ENCODE results near the gene METTL9. TPM values are rescaled to one million over a fixed set of nuclear protein-coding genes. Genes with fewer than 3 reads are reported as not detected.
"Not testable (repeated sequence)": the region's sequence is repeated elsewhere in the genome, so short reads cannot be mapped to it uniquely, and the experiment has no call there.

METTL9 gene
- total RNA-seq, 1 donor from 2014 or later, result 131 TPM

DNA sequence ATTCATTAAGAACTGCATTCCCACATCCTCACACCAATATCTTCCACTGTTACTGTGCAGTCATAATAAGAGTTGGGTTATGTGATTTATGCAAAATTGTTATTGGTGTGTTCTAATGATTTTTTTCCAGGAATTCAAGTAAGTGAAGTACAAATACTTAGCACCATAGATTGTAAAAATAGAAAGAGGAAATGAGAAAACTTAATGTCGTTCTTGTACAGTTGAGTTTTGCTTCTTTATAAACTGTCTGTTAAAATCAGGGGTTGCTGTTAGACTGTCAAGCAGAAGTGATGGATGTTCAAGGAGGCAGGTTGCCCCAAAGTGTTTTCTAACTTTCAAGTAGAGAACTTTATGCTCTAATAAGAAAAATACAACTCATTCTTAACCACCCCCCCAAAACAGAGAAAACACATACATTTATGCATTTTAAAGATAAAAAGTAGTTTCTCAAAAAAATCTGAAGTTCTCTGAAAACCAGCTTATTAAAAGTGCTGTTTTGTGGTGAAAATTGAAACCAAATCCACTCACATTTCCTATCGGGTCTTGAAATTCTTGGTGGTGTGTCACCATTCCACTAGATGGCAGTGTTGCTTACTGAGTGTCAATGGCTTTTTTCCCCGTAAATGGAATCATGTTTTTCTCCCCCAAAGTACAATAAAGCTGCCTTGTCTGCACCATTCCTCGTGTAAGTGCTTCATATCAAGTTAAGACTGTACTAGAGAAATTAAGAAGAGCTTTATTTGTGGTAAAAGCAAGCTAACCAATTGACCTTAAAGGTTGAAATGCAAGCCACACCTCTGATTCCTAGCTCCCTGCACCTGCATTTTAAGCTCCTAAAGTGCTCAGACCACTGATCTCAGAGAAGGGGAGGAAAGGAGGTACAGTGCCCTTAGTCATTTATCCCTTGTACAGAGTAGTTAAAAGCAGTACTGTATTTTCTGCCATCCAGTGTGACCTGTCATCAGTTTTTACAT lies 57.7 kb downstream of the METTL9 start:
- peak; percentile 62 for DNase-seq (ENCODE audit: low read depth)

DNA sequence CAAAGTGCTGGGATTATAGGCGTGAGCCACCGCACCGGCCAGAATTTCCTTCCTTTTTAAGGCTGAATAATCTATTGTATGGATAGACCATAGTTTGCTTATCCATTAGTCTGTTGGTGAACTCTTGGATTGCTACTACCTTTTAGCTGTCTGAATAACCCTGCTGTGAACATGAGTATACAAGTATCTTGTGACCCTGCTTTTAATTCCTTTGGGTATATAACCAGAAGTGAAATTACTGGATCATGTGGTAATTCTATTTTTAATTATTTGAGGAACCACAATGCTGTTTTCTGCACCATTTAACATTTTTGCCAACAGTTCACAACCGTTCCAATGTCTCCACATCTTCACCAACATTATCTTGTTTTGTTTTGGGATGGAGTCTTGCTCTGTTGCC lies 59.7 kb downstream of the METTL9 start:
- DNase-seq (ENCODE audit: low read depth), result no peak

DNA sequence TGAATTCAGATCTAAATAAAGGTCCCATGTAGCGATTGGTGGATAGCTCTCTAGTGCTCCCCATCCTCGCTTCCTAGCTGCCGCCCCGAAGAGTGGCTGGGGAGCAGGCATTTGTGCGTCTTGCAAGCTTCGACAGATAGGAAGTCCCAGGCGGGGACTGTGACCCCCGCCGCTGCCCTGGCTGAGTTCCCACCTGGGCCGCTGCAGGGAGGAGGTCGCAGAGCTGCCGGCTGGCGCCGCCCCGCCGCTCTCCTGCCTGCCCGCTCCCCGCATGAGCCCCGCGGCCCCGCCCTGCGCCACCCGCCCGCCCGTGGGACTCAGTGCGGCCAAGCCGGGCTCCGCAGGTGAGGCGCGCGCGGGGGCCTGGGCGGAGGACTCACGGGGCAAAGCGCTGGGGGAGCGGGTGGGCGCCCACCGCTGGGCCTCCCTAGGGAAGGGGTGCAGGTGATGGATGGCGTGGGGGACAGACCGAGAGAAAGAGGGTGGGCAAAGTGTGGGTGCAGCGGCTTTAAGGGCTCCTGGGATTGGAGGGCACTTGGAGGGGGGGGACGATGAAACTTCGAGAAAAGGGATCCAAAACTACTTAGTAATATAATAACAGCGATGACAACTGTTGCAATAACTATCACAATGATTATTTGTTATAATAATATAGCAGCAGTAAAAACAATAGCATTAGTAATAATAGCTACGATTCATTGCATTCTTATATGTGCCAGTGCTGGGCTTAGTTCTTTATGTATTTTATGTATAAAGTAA lies 64.7 kb downstream of the METTL9 start, which contains the start of gene OTOA:
TSS of gene OTOA (plus strand) at position 80 of the 759 bp plus-strand sequence. CDS start 14,547 bp downstream, outside the sequence.
- DNase-seq (ENCODE audit: low read depth), result no peak

DNA sequence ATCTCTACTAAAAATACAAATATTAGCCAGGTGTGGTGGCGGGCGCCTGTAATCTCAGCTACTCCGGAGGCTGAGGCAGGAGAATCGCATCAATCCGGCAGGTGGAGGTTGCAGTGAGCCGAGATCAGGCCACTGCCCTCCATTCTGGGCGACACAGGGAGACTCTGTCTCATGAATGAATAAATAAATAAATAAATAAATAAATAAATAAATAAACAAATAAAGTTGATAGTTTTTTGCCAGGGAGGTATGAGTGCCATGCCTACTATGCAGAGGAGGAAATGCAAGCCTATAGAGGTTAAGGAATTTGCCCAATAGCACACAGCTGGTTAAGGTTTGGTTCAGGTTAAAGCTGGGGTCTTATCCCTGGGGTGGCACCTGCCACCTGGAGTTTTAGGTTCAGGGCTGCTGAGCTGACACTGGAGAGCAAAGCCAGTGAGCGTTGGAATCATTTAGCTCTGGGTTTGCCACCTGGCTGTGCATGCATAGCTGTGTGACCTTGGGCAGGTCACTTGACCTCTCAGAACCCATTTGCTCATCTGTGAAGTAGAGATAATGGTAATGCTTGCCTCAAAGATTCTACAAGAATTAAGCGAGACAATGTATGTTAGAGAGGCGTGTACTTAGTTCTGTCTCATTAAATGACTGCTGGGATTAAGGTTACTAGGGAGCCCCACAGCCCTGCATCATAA lies 65.6 kb downstream of the METTL9 start:
- no peak for DNase-seq (ENCODE audit: low read depth)

DNA sequence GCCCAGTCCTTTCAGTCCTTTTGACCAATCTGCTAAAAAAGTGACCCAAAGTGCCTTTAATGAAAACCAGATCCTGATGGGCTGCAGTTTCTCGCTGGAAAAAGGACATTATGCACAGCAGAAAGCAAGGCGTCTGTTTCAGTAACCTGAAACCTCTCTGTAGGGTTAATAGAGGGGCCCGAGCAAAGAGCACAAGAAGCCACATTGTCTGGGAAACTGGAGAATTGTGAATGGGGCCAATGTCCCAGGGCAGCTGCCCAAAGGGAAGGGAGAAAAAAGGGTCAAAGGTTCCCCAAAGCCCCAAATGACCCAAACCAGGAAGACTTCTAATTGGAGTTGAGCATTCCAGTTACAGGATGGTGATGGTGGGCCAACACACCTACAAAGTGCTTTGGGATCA lies 67.4 kb downstream of the METTL9 start:
- no peak for DNase-seq (ENCODE audit: low read depth)

DNA sequence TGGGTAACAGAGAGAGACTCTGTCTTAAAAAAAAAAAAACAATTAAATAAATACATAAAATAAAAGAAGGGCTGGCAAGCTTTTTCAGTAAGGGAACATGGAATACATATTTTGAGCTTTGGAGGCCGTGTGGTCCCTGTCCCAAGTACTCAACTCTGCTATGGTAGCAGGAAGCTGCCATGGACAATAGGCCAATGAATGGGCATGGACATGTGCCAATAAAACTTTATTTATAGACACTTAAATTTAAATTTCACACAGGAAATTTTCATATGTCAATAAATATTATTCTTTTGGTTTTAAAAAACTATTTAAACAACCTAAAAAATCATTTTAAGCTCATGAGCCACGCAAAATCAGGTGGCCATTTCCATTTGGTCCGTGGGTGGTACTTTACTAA lies 68.2 kb downstream of the METTL9 start:
- DNase-seq (ENCODE audit: low read depth), result no peak

DNA sequence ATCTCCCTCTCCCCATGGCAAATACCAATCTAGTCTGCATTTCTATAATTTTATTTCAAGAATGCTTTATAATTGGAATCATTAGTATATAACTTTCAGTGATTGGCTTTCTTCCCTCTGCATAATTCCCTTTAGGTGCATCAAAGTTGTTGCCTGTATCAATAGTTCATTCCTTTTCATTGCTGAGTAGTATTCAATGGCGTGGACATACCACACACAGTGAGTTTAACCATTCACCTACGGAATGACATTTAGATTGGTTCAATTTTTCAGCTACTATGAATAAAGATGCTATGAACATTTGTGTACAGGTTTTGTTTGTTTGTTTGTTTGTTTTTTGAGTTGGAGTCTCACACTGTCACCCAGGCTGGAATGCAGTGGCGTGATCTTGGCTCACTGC lies 74.1 kb downstream of the METTL9 start:
- no peak for DNase-seq (ENCODE audit: low read depth)

DNA sequence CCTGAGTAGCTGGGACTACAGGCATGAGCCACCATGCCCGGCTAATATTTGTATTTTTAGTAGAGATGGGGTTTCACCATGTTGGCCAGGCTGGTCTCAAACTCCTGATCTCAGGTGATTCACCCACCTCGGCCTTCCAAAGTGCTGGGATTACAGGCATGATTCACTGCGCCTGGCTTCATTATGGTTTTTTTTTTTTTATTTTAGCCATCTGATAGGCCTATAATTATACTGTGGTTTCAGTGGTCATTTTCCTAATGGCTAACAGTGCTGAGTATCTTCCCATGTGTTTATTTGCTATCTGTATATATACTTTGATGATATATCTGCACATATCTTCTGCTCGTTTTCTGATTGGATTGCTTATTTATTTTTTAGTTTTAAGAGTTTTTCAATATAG lies 75.1 kb downstream of the METTL9 start:
- peak; percentile 68 for DNase-seq (ENCODE audit: low read depth)

DNA sequence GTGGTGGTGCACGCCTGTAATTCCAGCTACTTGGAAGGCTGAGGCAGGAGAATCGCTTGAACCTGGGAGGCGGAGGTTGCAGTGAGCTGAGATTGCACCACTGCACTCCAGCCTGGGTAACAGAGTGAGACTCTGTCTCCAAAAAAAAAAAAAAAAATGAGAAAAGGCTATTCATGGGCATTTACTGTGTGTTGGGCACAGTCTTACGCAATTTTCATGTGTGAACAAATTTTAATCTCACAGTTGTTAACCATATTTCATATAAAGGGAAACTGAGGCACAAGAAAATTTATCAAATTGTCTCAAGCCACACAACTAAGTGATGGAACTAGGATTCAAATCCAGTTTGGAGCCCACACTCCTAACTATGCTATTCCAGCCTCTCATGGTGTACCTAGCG lies 81.3 kb downstream of the METTL9 start:
- not testable (repeated sequence) for DNase-seq (ENCODE audit: low read depth)

DNA sequence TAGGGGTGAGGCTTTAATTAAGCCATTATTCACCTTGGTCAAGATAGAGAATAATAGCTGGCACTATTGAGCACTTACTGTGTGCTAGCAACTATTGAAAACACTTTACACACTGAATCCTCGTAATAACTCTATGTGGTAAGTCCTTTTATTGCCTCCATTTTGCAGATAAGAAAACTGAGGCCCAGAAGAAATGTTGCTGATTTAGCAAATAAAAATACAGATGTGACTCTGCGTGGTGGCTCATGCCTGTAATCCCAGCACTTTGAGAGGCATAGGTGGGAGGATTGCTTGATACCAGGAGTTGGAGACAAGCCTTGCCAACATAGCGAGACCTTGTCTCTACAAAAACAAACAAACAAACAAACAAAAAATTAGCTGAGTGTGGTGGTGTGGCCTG lies 83.8 kb downstream of the METTL9 start:
- no peak for DNase-seq (ENCODE audit: low read depth)

DNA sequence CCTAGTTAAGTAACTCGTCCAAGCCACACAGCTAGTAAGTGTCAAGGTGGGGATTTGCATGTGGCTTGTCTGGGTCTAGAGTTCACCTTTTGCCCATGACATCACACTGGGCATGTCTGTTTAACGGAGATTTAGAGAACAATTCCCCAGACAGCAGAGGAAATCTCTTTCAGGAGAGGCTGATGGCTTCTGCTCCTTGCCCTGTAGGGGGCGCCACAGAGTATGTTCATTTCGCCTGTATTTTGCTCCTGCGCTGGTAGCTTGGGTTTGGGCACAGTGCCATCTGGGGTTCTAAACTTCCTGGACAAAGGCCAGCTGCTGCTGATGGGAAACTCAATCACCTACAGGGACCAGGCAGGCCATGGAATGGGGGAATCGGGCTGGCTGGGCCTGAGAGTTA lies 84.8 kb downstream of the METTL9 start:
- peak; percentile 12 for DNase-seq (ENCODE audit: low read depth)

DNA sequence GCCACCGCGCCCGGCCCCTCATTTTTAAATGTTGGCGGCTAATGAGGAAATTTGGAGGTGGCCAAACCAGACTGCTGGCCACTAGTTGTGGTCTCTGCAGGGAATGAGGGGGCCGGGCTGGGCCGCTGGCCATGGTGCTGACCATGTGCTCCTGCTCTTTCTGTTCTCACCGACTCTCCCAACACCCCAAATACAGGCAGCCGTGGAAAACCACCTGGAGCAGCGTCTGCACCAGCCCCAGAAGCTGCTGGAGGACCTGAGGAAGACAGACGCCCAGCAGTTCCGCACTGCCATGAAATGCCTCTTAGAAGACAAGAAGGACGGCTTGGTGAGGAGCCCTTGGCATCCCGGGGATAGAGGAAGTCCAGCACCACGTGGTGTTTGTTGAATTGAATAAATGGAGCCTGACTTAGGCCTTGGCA lies 85.7 kb downstream of the METTL9 start:
- DNase-seq (ENCODE audit: low read depth), result no peak

DNA sequence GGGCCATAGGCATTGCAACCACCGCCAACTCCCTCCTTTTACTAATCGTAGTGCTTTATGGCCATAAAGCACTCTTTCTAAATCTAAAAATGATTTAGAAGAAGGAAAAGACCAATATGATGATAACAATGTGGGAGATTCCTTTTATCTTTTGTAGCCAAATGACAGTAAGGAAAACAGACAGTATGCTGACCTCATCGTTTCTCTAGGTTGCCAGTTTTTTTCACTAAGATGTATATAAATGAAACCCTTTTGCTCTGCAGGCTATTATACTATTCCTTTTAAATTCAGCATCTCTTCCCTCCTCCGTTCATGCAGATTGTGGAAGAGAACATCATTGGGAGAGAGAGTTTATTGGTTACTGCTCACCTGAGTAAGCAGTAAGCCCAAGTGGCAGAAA lies 89.7 kb downstream of the METTL9 start:
- no peak for DNase-seq (ENCODE audit: low read depth)

DNA sequence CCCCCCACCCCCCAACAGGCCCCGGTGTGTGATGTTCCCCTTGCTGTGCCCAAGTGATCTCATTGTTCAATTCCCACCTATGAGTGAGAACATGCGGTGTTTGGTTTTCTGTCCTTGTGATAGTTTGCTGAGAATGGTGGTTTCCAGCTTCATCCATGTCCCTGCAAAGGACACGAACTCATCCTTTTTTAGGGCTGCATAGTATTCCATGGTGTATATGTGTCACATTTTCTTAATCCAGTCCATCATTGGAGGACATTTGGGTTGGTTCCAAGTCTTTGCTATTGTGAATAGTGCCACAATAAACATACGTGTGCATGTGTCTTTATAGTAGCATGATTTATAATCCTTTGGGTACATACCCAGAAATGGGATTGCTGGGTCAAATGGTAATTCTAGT lies 91.6 kb downstream of the METTL9 start:
- DNase-seq (ENCODE audit: low read depth), result not testable (repeated sequence)

DNA sequence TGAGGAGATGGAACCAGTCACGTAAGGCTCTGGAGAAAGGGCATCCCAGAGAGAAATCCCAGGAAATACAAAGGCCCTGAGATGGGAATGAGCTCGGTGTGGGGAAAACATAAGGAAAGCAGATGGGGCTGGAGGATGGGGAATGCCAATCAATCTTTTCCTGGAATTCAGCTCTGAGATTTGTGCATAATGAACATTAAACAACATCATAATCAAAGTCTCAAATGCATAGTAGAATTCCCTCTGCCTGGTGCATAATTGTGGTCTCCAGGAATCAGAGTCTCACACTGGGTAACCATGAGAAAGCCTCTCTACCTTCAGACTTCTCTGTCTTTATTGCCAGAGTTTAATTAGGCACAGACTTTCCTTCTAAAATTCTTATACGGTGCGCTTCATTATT lies 95.2 kb downstream of the METTL9 start:
- DNase-seq (ENCODE audit: low read depth), result no peak

DNA sequence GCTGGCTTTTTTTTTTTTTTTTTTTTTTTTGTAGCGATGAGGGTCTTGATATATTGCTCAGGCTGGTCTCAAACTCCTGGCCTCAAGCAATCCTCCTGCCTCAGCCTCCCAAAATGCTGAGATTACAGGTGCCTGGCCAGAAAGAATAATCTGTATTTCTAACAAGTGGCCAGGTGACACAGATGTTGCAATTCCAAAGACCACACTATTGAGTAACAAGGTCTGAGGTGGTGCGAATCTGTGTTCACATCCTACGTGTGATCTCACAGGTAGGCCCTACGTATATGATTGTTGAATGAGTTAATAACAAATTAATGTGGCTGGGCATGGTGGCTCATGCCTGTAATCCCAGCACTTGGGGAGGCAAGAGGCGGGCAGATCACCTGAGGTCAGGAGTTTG lies 97.7 kb downstream of the METTL9 start:
- DNase-seq (ENCODE audit: low read depth), result no peak

DNA sequence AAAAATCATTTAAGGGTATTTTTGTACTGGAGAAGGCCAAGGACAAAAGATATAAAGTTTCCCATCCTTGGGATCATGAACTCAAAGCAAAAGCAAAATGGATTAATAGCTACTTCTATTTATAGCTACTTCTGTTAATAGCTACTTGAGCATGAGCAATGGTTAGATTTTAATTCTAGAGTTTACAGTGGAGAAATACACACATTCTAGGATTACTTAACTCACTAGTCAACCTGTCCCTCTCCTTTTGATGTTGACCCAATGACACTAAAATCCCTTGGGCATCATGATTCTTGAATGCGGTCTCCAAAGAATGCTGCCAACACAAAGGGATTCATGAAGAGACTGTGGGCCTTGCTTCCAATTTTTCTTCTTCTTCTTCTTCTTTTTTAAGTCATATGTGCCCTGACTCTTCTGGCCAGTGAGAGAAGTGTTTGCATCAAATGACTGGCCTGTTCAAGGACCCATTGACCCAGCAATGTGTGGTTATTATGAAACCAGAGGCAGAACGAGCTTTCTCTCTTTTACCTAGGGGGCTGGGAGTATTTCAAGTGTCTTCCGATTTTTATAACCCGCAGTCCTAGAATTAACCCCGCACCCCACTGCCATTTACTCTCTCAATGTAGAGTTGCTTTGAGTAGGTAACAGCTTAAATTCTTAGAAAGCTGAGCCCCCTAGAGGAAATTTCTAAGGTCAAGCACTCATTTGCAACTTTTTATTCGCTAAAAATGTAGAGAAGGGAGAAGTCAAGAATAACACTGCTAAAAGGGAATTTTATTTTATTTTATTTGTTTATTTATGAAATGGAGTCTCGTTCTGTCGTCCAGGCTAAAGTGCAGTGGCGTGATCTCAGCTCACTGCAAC lies 99.0 kb downstream of the METTL9 start:
- no peak for DNase-seq (ENCODE audit: low read depth)

DNA sequence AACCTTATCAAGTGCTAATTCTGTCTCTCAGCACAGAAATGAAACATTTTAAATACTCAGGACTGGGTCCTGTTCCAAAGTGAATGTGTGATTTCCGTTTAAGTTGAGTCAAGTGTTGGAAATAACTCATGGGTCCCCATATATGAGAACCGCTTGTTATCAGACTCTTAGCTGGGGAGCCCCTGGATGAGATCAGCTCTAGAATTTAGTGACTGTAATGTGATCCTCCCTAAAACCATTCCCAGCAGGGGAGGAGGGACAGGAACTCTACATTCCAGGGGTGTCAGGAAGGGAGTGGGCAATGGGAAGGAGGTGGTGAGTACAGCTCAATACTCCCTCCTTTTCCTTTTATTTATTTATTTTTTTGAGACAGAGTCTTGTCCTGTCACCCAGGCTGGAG lies 101.9 kb downstream of the METTL9 start:
- DNase-seq (ENCODE audit: low read depth), result no peak

DNA sequence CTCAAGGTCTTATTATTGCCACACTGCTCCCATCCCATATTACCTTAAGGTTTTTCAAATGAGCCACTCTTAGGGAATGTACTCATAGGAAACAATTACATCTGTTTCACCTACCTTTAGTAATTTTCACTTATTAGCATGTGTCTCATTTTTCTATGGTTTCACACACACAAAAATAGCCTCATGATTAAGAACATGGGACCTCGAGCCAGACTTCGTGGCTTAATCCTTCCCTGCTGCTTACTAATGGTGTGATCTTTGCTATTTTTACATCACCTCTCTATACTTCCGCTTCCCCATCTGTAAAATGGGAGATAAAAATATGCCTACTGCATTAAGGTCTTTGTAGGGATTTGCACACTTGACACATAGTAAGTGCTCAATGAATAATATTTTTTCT lies 102.9 kb downstream of the METTL9 start:
- DNase-seq (ENCODE audit: low read depth), result peak; percentile 32

DNA sequence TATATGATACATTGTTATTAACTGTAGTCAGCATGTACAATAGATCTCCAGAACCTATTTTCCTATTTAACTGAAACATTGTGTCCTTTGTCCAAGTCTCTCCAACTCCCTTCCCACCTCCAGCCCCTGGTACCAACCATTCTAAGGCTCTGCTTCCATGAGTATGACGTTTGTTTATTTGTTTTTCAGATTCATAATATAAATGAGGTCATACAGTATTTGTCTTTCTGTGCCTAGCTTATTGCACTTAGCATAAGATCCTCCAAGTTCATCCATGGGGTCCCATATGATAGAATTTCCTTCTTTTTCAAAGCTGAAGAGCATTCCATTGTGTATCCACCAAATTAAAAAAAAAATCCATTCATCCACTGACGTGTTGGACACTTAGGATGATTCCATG lies 103.8 kb downstream of the METTL9 start:
- no peak for DNase-seq (ENCODE audit: low read depth)

All from myocyte (in vitro differentiated cells).